ENCODE data around the gene DBR1.
A peak's percentile ranks its signal among the peaks of the same experiment; 100 is the strongest.

Gene DBR1

DNA sequence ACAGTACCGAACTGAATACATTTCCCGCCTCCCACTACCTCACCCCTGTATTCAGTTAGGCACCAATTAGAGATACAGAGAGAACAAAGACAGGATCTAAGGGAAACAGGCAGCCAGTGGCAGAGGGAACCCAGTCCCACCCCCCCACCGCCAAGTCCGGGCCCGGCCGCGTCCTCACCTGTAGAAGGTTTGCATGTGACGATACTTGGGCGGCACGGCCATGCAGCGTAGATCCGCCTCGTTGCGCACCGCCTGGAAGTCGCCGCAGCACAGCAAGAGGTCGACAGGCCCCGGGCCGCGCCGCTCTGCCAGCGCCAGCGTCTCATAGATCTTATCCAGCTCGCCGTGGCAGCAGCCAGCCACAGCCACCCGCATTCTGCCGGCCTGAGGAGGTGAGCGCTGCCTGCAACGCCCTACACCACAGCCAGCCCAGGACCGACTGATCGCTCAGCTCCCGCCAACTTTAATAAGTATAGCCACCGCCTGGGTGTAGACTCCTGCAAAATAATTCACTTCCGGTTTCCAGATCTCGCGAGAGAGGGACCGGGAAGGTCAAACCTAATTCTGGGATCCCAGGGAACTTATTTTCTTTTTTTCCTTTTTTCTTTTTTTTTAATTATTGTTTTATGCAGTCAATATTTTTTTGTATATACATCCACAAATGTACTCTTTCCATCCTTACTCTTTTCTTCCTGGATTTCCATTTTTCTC lies at the start of gene DBR1 (continued):
- TF ChIP-seq, protein P1, sequence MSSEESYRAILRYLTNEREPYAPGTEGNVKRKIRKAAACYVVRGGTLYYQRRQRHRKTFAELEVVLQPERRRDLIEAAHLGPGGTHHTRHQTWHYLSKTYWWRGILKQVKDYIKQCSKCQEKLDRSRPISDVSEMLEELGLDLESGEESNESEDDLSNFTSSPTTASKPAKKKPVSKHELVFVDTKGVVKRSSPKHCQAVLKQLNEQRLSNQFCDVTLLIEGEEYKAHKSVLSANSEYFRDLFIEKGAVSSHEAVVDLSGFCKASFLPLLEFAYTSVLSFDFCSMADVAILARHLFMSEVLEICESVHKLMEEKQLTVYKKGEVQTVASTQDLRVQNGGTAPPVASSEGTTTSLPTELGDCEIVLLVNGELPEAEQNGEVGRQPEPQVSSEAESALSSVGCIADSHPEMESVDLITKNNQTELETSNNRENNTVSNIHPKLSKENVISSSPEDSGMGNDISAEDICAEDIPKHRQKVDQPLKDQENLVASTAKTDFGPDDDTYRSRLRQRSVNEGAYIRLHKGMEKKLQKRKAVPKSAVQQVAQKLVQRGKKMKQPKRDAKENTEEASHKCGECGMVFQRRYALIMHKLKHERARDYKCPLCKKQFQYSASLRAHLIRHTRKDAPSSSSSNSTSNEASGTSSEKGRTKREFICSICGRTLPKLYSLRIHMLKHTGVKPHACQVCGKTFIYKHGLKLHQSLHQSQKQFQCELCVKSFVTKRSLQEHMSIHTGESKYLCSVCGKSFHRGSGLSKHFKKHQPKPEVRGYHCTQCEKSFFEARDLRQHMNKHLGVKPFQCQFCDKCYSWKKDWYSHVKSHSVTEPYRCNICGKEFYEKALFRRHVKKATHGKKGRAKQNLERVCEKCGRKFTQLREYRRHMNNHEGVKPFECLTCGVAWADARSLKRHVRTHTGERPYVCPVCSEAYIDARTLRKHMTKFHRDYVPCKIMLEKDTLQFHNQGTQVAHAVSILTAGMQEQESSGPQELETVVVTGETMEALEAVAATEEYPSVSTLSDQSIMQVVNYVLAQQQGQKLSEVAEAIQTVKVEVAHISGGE (tag by site-specific recombination; conservative IDR thresholded peaks at IDR 0.05; ENCODE audit: low read depth): peak; percentile 68
- TF ChIP-seq ZNF514 (tag by site-specific recombination; IDR thresholded peaks at IDR 0.05) (no peak), ZNF529 (tag by site-specific recombination; IDR thresholded peaks at IDR 0.05; ENCODE audit: insufficient replicate concordance) (no peak), GLIS2 (tag by site-specific recombination; IDR thresholded peaks at IDR 0.05) (peak; percentile 60; the same call in 1 of the 2 replicates), ZNF707 (tag by site-specific recombination; IDR thresholded peaks at IDR 0.05) (no peak), BCL11B (tag by site-specific recombination; IDR thresholded peaks at IDR 0.05; ENCODE audit: low read depth) (no peak), PRDM1 (tag by site-specific recombination; IDR thresholded peaks at IDR 0.05) (no peak), GLIS1 (tag by site-specific recombination; IDR thresholded peaks at IDR 0.05) (peak; percentile 58), ZNF311 (tag by site-specific recombination; IDR thresholded peaks at IDR 0.05; ENCODE audit: borderline replicate concordance) (no peak), ZFP37 (tag by site-specific recombination; IDR thresholded peaks at IDR 0.05) (peak; percentile 62; the same call in 1 of the 2 replicates), ZNF521 (tag by site-specific recombination; IDR thresholded peaks at IDR 0.05) (no peak), YY1 (tag by site-specific recombination; IDR thresholded peaks at IDR 0.05) (0 out of 2 replicates have a peak, but pooled peaks have one; percentile 40), SCRT1 (tag by site-specific recombination; IDR thresholded peaks at IDR 0.05; ENCODE audit: borderline replicate concordance) (0 out of 2 replicates have a peak, but pooled peaks have one; percentile 25), ZNF426 (tag by site-specific recombination; IDR thresholded peaks at IDR 0.05) (no peak), ZNF138 (tag by site-specific recombination; IDR thresholded peaks at IDR 0.05; ENCODE audit: borderline replicate concordance) (no peak), ZNF366 (tag by site-specific recombination; conservative IDR thresholded peaks at IDR 0.05) (0 out of 2 replicates have a peak, but pooled peaks have one; percentile 14), ZNF239 (tag by site-specific recombination; IDR thresholded peaks at IDR 0.05) (no peak), ZNF155 (tag by site-specific recombination; IDR thresholded peaks at IDR 0.05) (no peak), ZNF621 (tag by site-specific recombination; IDR thresholded peaks at IDR 0.05) (no peak), ZNF555 (tag by site-specific recombination; conservative IDR thresholded peaks at IDR 0.05) (no peak), ZNF76 (tag by site-specific recombination; IDR thresholded peaks at IDR 0.05; ENCODE audit: borderline replicate concordance, low read depth) (0 out of 2 replicates have a peak, but pooled peaks have one; percentile 22), MEIS1 (CRISPR knock-in tag; IDR thresholded peaks at IDR 0.05; ENCODE audit: borderline replicate concordance) (no peak), ZBTB20 (tag by site-specific recombination; IDR thresholded peaks at IDR 0.05) (peak; percentile 71), ZBTB8A (tag by site-specific recombination; IDR thresholded peaks at IDR 0.05) (peak; percentile 36; the same call in 1 of the 2 replicates), ZBTB17 (tag by site-specific recombination; IDR thresholded peaks at IDR 0.05) (peak; percentile 78), SP3 (tag by site-specific recombination; IDR thresholded peaks at IDR 0.05) (peak; percentile 56), TCF7L2 (IDR thresholded peaks at IDR 0.05; ENCODE audit: borderline replicate concordance, low read depth, low read length) (no peak), KLF8 (tag by site-specific recombination; IDR thresholded peaks at IDR 0.05) (peak; percentile 66), ZSCAN16 (tag by site-specific recombination; IDR thresholded peaks at IDR 0.05) (no peak), OSR2 (tag by site-specific recombination; IDR thresholded peaks at IDR 0.05) (no peak), ZBTB7A (tag by site-specific recombination; IDR thresholded peaks at IDR 0.05; ENCODE audit: low read depth) (no peak), ZNF114 (tag by site-specific recombination; IDR thresholded peaks at IDR 0.05) (no peak)
- TF ChIP-seq, protein P2, sequence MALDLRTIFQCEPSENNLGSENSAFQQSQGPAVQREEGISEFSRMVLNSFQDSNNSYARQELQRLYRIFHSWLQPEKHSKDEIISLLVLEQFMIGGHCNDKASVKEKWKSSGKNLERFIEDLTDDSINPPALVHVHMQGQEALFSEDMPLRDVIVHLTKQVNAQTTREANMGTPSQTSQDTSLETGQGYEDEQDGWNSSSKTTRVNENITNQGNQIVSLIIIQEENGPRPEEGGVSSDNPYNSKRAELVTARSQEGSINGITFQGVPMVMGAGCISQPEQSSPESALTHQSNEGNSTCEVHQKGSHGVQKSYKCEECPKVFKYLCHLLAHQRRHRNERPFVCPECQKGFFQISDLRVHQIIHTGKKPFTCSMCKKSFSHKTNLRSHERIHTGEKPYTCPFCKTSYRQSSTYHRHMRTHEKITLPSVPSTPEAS (tag by site-specific recombination; IDR thresholded peaks at IDR 0.05): no peak
- TF ChIP-seq, protein P3, sequence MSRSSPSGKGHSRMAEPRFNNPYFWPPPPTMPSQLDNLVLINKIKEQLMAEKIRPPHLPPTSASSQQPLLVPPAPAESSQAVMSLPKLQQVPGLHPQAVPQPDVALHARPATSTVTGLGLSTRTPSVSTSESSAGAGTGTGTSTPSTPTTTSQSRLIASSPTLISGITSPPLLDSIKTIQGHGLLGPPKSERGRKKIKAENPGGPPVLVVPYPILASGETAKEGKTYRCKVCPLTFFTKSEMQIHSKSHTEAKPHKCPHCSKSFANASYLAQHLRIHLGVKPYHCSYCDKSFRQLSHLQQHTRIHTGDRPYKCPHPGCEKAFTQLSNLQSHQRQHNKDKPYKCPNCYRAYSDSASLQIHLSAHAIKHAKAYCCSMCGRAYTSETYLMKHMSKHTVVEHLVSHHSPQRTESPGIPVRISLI (tag by site-specific recombination; IDR thresholded peaks at IDR 0.05): peak; percentile 91
- TF ChIP-seq, protein P4, sequence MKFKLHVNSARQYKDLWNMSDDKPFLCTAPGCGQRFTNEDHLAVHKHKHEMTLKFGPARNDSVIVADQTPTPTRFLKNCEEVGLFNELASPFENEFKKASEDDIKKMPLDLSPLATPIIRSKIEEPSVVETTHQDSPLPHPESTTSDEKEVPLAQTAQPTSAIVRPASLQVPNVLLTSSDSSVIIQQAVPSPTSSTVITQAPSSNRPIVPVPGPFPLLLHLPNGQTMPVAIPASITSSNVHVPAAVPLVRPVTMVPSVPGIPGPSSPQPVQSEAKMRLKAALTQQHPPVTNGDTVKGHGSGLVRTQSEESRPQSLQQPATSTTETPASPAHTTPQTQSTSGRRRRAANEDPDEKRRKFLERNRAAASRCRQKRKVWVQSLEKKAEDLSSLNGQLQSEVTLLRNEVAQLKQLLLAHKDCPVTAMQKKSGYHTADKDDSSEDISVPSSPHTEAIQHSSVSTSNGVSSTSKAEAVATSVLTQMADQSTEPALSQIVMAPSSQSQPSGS (tag by site-specific recombination; IDR thresholded peaks at IDR 0.05; ENCODE audit: low read depth): no peak

All from HEK293 (cell line).